Ectodermal cell (in vitro differentiated cells): ENCODE data around the gene PSEN1. TPM values are rescaled to one million over a fixed set of nuclear protein-coding genes. Genes with fewer than 3 reads are reported as not detected.
A peak's percentile ranks its signal among the peaks of the same experiment; 100 is the strongest.

Source experiments
- H3K27ac ChIP-seq: 2 replicates; pipeline ENCODE4 v1.7.0; 2013; ENCODE audit warnings: mild to moderate bottlenecking, low read depth, low read length; ENCODE audit not compliant: insufficient read depth, poor library complexity, severe bottlenecking
- H3K27me3 ChIP-seq: 2 replicates; pipeline ENCODE4 v1.7.0; 2013; ENCODE audit warnings: mild to moderate bottlenecking, low read length; ENCODE audit not compliant: insufficient read depth, control insufficient read depth, poor library complexity, severe bottlenecking
- H3K36me3 ChIP-seq: one replicate; pipeline ENCODE4 v1.7.0; 2013; ENCODE audit warnings: low read length; ENCODE audit not compliant: control insufficient read depth, insufficient read depth
- H3K4me1 ChIP-seq: one replicate; pipeline ENCODE4 v1.7.0; 2013; ENCODE audit warnings: low read length; ENCODE audit not compliant: control insufficient read depth, insufficient read depth
- H3K4me3 ChIP-seq: 2 replicates; pipeline ENCODE4 v1.7.0; 2013; ENCODE audit warnings: low read depth, low read length, control low read depth; ENCODE audit not compliant: insufficient read depth
- H3K9me3 ChIP-seq: 2 replicates; pipeline ENCODE4 v1.7.0; 2013; ENCODE audit warnings: mild to moderate bottlenecking, low read length, moderate library complexity; ENCODE audit not compliant: control insufficient read depth
- WGBS, 2 experiments: methylation state at CpG; one replicate each; pipeline ENCODE4 v1.1.7; 2013; ENCODE audit warnings: missing lambda C conversion rate in 2 of 2; 5-methylcytosine and 5-hydroxymethylcytosine counted together
- polyA plus RNA-seq, 4 experiments: library from polyadenylated mRNA; stranded (reverse); fragments of 50-300 nt; gene quantifications; one replicate each; pipeline ENCODE4 v1.2.3, GENCODE V29; 2013

The PSEN1 gene
- polyA plus RNA-seq (2013, experiment 1 of 4): 81.5 TPM
- 86.5 TPM for polyA plus RNA-seq (2013, experiment 2 of 4)
- 55.0 TPM for polyA plus RNA-seq (2013, experiment 3 of 4)
- polyA plus RNA-seq (2013, experiment 4 of 4): 64.2 TPM

- 1% methylated on average over 71 of the region's 71 CpGs for WGBS, 2 experiments
- H3K27ac ChIP-seq: peak within 1 kb of the TSS; percentile 92
- H3K27me3 ChIP-seq: no peaks in the 10 kb centered on the region
- H3K4me1 ChIP-seq: peaks cover 6% of the 10 kb centered on the region
- peak within 1 kb of the TSS; percentile 80 for H3K4me3 ChIP-seq
- no peaks in the 10 kb centered on the region for H3K36me3 ChIP-seq
- no peaks in the 10 kb centered on the region for H3K9me3 ChIP-seq
Observed at GRCh38 chr14:73136387-73137225, at the start of gene PSEN1. PSEN1 (plus strand) TSS chr14:73136507; CDS start chr14:73148020, 11,513 bp downstream.

DNA sequence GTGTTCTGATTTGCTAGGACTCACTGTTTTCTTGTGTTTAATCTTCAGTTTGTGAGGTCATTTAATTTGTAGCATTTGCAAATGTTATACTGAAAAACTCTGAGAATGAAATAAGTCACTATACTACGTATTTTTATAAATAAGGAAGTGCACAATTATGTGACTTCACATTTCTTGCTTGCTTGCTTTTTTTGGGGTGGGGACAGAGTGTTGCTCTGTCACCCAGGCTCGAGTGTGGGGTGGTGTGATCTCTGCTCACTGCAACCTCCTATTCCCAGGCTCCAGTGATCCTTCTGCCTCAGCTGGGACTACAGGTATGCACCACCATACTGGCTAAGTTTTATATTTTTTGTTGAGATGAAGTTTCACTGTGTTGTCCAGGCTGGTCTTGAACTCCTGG is 45.3 kb upstream of the PSEN1 start:
- WGBS, 2 experiments: 91 to 100% methylated on average over 1 to 2 of the region's 2 CpGs
- Histone ChIP-seq H3K27ac (no peak overlapping the region), H3K4me3 (no peak overlapping the region), H3K27me3 (no peaks in the 10 kb centered on the region), H3K4me1 (no peaks in the 10 kb centered on the region), H3K9me3 (no peaks in the 10 kb centered on the region), H3K36me3 (peaks cover 51% of the 10 kb centered on the region)

DNA sequence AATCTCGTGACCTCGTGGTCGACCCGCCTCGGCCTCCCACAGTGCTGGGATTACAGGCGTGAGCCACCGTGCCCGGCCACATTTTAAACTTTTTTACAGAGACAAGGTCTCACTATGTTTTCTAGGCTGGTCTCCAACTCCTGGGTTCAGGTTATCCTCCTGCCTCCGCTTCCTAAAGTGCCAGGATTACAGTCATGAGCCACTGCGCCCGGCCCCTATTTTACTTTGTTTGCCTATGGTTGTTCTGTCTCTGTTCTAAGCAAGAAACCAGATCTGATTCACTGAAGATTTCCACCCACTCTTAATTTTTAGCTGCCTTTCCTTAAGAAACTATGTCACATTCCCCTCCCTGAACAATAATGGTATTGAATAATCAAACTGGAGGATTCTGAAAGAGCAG is 38.9 kb upstream of the PSEN1 start:
- no peaks in the 10 kb centered on the region for H3K9me3 ChIP-seq
- H3K36me3 ChIP-seq: peaks cover 40% of the 10 kb centered on the region
- H3K4me3 ChIP-seq: no peak overlapping the region
- no peaks in the 10 kb centered on the region for H3K27me3 ChIP-seq
- no peaks in the 10 kb centered on the region for H3K4me1 ChIP-seq
- 93 to 94% methylated on average over 11 of the region's 11 CpGs for WGBS, 2 experiments
- no peak overlapping the region for H3K27ac ChIP-seq

DNA sequence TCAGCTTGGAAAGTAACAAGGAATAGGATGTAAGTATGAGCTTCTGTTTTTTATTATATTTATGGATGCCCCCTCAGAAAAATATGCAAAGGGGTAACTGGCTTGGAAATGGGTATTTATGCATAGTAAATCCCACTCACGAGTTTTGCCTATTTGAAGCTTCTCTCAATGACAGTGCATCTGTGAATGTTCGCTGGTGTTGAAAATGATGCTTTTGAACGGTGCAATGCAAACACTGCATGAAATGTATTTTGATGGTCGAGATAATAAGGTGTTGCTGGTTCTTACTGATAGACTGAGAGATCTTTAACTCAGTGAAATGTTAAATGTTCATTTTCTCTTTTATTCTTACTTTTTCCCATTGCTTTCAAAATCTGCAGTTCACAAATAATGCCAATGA is 36.0 kb upstream of the PSEN1 start:
- Histone ChIP-seq H3K9me3 (no peaks in the 10 kb centered on the region), H3K27ac (no peak overlapping the region), H3K36me3 (peaks cover 52% of the 10 kb centered on the region), H3K4me1 (no peaks in the 10 kb centered on the region), H3K27me3 (no peaks in the 10 kb centered on the region), H3K4me3 (no peak overlapping the region)
- 95 to 96% methylated on average over 4 of the region's 4 CpGs for WGBS, 2 experiments

DNA sequence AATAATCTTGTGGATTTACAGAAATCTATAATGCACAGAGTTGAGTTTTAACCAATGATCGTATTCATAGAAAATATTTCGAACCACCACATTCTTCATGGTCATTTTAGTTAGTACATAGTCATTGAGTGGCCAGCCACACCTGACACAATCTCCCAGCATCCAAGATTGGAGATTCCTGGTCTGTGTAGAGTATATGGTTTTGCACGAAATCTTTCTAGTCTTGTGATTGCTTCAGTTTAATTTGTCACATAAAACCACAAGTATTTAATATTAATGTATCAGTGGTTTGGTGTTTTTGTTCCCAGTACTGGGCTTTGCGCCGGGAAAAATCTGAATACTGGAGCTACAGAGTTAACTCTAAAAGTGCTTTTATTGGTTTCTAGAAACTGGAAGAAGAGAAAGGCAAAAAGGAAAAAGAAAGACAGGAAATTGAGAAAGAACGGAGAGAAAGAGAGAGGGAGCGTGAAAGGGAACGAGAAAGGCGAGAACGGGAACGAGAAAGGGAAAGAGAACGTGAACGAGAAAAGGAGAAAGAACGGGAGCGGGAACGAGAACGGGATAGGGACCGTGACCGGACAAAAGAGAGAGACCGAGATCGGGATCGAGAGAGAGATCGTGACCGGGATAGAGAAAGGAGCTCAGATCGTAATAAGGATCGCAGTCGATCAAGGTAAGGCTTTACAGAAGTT is 33.4 kb upstream of the PSEN1 start:
- no peak overlapping the region for H3K4me3 ChIP-seq
- no peaks in the 10 kb centered on the region for H3K27me3 ChIP-seq
- H3K27ac ChIP-seq: no peak overlapping the region
- H3K36me3 ChIP-seq: peaks cover 51% of the 10 kb centered on the region
- H3K9me3 ChIP-seq: no peaks in the 10 kb centered on the region
- no peaks in the 10 kb centered on the region for H3K4me1 ChIP-seq
- 95% methylated on average over 24 to 26 of the region's 27 CpGs for WGBS, 2 experiments

GRCh38 chr14:73105050-73105449 is 31.3 kb upstream of the PSEN1 start:
- no peaks in the 10 kb centered on the region for H3K9me3 ChIP-seq
- H3K36me3 ChIP-seq: peaks cover 59% of the 10 kb centered on the region
- H3K4me3 ChIP-seq: no peak overlapping the region
- WGBS, 2 experiments: 95 to 96% methylated on average over 2 to 3 of the region's 3 CpGs
- H3K4me1 ChIP-seq: no peaks in the 10 kb centered on the region
- no peak overlapping the region for H3K27ac ChIP-seq
- H3K27me3 ChIP-seq: no peaks in the 10 kb centered on the region

GRCh38 chr14:73105727-73106126 is 30.6 kb upstream of the PSEN1 start:
- no peaks in the 10 kb centered on the region for H3K4me1 ChIP-seq
- H3K4me3 ChIP-seq: no peak overlapping the region
- no peaks in the 10 kb centered on the region for H3K27me3 ChIP-seq
- H3K27ac ChIP-seq: no peak overlapping the region
- H3K36me3 ChIP-seq: peaks cover 62% of the 10 kb centered on the region
- no peaks in the 10 kb centered on the region for H3K9me3 ChIP-seq
- 96% methylated on average over 16 of the region's 16 CpGs for WGBS, 2 experiments

DNA sequence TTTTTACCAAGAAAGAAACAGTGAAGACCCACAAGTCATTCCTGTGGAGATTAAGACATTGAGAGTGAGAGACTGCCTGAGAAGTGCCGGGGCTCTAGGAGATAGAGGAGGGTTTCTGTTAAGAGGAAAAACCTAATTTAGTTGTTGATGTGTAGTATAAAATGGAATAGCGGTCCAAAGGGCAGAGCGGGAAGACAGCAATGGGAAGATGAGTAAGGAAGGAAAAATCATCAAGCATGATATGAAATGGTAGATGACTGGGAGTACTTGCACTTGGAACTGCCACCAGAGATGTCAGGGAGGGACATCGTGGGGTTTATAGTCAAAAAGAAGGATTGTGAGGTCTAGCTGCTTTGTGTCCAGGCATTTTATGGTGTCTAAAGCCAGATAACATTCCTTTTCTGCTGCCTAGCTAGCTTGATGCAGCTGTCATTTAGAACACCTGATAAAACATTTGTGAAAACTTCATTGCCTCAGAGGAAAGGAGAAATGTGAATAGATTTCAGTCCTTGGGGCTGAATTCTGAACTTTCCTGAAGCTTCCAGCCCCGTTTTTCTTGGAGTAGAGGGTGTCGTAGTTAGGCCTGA is 20.1 kb upstream of the PSEN1 start:
- Histone ChIP-seq H3K27ac (peak overlapping the region; percentile 26), H3K36me3 (peaks cover 48% of the 10 kb centered on the region)
- 93 to 96% methylated on average over 6 of the region's 6 CpGs for WGBS, 2 experiments

GRCh38 chr14:73124180-73124894 is 12.0 kb upstream of the PSEN1 start:
- H3K4me1 ChIP-seq: peaks cover 8% of the 10 kb centered on the region
- peaks cover 16% of the 10 kb centered on the region for H3K36me3 ChIP-seq
- H3K27me3 ChIP-seq: no peaks in the 10 kb centered on the region
- no peak overlapping the region for H3K4me3 ChIP-seq
- WGBS, 2 experiments: 79% methylated on average over 6 of the region's 6 CpGs
- no peak overlapping the region for H3K27ac ChIP-seq
- H3K9me3 ChIP-seq: no peaks in the 10 kb centered on the region

More for the DNA sequence above, 20.1 kb upstream of the PSEN1 start:
- Histone ChIP-seq H3K27me3 (no peaks in the 10 kb centered on the region), H3K9me3 (no peaks in the 10 kb centered on the region), H3K4me1 (no peaks in the 10 kb centered on the region), H3K4me3 (no peak overlapping the region)
